ENCODE data around the gene COPS9.

The COPS9 gene

DNA sequence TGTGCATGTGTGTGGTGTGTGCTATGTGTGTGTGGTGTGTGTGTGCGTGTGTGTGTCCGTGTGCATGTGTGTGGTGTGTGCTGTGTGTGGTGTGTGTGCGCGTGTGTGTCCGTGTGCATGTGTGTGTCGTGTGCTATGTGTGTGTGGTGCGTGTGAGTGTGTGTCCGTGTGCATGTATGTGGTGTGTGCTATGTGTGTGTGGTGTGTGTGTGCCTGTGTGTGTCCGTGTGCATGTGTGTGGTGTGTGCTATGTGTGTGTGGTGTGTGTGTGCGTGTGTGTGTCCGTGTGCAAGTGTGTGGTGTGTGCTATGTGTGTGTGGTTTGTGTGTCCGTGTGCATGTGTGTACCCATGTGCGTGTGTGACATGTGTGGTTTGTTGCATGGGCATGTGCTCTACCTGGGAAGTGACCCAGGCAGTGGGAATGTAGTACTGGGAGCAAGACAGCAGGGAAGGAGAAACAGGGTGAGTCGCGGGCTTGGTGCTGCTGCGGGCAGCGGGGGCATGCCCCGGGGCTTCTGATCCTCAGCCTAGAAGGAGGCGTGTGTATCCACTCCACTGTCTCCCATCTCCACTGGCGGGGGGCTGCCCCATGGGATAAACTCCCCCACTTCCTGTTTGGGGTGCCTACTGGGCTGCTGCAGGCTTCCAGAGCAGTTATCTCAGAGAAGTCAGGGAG lies 11.9 kb upstream of the COPS9 start:
- no peak for DNase-seq (ENCODE audit: low read depth, low spot score)

DNA sequence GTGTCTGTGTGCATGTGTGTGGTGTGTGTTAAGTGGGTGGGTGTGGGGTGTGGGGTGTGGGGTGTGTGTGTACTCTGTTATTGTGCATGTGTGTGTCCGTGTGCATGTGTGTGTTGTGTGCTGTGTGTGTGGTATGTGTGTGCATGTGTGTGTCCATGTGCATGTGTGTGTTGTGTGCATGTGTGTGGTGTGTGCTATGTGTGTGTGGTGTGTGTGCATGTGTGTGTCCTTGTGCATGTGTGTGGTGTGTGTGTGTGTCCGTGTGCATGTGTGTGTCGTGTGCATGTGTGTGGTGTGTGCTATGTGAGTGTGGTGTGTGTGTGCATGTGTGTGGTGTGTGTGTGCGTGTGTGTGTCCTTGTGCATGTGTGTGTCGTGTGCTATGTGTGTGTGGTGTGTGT lies 11.3 kb upstream of the COPS9 start:
- no peak for DNase-seq (ENCODE audit: low read depth, low spot score)

DNA sequence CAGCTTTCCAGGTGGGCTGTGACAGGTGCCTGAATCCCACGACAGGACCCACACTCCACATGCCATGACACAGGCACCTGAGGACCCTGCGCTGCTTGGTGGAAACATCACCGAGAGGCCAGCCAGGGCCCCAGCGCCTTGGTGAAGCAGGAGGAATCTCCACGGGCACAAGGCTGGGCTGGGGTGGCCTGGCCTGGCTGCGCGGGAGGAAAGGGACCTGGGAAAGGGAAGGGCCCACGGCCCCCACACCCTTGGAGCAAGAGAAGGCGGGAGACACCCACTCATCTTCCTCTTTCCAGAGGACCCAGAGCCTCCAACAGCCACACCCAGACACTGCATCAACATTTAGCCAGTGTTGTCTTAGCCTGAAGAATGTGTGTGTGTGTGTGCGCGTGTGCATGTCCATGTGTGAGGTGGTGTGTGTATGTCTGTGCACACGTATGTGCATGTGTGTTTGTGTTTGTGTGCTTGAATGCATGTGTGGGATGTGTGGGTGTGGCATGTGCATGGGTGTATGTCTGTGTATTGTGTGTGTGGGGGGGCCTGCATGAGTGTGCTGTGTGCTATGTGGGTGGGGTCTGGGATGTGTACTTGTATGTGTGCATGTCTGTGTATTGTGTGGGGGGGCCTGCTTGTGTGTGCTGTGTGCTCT lies 10.6 kb upstream of the COPS9 start:
- no peak for DNase-seq (ENCODE audit: low read depth, low spot score)

DNA sequence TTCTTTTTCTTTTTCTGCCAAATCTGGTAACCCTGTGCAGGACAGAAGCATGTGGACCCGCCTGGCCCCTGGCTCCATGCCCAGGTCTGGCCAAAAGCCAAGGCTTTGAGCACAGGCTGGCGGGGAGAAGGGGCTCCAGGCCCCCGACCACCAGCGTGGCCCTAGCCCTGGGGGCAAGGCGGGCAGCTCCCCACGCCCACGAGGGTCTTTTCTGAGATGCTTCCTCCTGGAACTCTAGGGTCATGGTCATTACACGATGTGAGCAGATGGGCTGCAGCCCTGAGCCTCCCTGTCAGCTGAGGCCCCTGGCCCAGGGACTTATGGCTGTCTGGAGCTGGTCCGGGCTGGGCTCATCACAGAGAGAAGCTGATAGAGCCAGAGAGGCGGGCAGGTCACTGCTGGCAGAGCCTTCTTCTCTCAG lies 10.0 kb upstream of the COPS9 start:
- DNase-seq (ENCODE audit: low read depth, low spot score): no peak

DNA sequence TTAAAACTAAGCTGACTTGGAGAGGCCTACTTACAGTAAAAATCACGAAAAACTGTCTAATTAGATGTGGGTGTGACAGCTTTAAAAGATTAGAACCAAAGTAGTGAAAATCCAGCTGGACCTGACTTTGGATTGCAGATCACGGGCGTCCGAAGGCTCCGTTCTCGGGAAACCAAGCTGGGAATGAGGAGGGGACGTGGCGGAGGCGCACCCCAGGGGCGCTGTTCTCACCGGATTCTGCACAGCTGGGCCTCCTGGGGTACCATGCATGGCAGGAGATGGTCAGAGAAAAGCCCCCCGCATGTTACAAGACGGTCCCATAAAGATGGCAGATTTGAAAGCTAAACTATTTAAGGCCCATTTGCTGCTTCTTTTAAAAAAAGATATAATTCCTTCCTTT lies 9.4 kb upstream of the COPS9 start:
- DNase-seq (ENCODE audit: low read depth, low spot score): no peak

DNA sequence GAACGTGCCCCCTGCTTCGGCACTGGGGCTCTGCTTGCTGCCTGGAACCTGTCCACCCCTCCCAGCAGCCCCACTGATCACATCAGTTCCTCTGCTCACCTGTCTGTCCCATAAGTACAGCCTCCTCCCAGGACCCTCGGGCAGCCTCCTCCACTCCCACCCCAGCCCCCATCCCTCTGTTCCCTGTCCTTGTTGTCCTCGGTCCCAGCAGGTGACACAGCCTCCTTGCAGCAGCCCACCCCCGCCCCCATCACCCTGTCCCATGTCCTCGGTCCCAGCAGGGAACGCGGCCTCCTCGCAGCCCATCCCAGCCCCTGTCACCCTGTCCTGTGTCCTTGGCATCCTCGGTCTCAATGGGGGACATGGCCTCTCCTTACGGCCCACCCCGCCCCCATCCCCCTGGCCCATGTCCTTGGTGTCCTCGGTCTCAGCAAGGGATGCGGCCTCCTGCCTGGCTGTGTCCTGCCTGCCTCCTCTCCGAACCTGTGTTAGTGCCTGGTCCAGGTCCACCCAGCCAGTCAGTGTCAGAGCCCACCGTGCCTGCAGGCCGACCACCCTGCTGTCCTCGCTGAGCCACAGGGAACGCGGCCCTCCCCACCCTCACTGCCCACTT lies 8.7 kb upstream of the COPS9 start:
- DNase-seq (ENCODE audit: low read depth, low spot score): no peak

DNA sequence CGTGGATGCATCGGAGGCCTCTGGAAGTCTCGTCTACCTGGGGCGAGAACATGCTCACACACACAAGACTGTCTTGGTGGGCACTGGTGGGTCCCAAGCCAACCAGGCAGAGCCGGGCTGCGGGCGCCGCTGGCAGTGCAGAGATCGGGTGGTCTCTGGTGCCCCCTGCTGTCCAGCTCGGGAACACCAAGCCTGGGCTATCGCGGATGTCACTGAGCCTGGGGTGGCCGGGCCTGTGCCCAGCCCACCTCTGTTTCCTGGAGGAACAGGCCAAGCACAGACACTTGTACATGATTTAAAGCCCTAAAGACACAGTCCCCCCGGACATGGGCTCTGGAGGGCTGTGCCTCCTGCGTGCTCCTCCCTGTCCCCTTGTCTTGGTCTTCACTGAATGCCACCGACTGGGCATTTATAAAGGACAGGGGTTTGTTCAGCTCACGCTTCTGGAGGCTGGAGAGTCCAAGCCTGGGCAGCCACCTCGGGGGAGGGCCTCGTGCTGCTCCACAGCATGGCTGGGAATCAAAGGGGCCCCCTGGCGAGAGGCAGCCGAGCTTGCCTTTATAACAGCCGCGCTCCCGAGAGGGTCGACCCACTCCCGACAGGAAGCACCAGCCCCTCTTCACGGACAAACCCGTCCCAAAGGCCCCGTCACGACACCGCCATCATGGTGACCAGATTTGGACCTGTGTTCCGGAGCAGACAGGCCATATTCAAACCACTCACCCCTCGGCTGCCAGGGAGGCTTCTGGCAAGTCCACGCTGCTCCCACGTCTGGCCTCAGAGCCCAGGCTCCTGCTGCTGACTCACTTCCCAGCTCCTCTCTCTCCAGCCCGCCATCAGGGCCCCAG lies 7.9 kb upstream of the COPS9 start:
- peak; percentile 88 for DNase-seq (ENCODE audit: low read depth, low spot score)

DNA sequence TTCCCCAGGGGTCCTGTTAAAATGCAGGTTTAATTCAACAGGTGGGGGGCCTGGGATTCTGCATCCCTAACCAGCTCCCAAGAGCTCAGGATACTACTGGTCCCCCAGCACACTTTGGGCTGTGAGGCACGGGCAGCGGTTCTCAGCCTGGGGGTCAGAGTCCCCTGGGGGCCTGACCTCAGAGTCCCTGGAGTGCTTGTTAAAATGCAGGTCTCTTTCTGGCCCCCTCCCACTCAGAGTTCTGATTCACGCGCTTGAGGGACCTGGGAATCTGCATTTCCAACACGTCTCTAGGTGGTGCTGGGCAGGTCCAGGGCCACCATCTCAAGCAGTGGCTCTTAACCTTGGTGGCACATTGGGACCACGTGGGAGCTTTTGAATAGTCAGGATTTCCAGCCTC lies 7.2 kb upstream of the COPS9 start:
- DNase-seq (ENCODE audit: low read depth, low spot score): no peak

DNA sequence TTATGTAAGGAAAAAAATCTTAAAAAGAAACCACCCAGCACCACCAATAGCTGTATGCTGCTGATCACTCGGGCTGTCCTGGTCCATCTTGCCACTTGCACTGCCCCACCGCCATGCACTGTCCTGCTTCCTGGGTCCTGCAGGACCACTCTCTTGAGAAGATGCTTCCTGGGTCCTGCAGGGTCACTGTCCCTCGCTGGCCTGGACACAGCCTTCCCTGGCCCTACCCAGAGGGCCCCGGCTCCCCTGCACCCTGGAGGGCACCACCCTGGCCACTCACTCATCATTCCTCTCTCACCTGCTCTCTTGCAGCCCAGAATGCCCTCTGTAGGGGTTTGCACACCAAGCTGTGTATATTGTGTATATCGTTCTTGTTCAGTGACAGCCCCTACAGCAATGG lies 6.8 kb upstream of the COPS9 start:
- DNase-seq (ENCODE audit: low read depth, low spot score): no peak

DNA sequence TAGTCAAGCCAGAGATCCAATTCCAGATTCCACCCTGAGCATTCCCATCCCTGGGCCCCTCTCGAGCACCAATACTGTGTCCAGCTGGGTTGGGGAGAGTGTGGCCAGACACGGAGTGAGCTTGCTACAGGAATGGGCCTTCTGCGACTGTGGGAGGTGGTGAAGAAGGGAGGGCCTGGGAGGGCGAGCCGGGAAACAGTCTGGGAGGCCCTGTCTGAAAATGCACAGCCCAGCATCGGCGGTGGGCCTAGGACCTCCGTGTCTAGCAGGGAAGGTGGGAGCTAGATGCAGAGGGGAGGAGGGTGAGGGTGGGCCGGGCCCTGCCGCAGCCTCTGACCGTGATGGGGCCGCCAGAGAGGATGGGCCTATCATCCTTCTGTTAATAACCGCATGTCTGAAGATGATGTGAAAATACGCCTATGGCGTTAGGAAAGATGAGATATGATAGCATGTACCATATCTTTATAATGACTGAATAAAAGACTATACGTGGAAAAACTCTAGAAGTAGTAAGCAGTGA lies 6.2 kb upstream of the COPS9 start:
- DNase-seq (ENCODE audit: low read depth, low spot score): no peak

DNA sequence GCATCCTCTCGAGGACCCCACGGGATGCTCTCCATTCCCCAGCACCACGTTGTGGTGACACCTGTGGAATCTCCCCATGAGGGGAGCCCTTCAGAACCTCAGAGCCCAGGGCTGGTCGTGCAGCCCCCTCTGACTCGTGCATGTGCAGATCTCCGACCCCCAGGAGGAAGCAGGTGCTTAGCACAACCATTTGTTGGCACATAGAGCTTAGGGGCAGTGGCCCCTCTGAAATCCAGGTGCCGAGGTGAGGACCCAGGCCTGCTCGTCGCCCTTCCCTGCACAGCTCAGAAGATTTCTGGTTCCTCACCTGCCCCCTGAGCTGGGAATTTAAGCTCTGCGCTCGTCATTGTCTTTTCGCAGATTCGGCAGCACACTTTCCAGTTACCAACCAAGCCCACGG lies 5.6 kb upstream of the COPS9 start:
- no peak for DNase-seq (ENCODE audit: low read depth, low spot score)

DNA sequence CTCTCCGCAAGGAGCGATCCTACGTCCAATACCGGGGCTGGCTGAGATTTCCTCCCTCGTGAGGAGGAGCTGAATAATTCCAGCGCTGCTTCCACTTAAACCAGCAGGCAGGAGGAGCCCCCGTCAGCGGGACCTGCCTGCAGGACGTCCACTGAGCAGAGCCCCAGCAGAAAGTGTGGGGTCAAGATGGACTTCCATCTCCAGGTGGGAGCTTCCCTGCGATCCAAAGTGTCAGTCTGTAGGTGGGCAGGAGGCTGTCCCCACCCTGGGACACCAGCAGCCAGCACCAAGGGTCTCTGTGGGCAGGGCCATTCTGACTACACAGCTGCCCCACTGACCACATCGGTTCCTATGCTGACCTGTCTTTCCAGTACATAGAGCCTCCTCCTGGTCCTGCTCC lies 4.8 kb upstream of the COPS9 start:
- no peak for DNase-seq (ENCODE audit: low read depth, low spot score)

DNA sequence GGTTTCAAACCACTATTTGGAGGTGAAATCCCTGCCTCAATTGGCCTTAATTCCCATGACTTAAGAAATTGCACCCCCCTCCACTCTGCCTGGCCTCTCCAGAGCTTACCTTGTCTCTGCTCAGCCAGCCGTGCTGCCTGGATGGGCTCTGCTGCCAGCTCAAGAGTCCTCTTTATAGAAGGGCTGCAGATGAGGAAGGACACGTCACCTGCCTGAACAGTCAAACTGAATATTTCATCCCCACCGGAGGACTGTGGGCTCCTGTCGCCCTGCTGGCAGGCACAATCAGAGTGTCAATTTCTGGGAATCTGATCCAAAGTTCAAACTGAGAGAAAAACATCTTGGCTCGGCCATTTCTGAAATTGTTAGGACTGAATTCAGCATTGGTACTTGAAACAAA lies 4.4 kb upstream of the COPS9 start, which contains the start of gene OTOS:
Gene OTOS (minus strand): TSS at position 148 of the 400 bp plus-strand sequence. CDS start 332 bp downstream, outside the sequence.
- no peak for DNase-seq (ENCODE audit: low read depth, low spot score)

DNA sequence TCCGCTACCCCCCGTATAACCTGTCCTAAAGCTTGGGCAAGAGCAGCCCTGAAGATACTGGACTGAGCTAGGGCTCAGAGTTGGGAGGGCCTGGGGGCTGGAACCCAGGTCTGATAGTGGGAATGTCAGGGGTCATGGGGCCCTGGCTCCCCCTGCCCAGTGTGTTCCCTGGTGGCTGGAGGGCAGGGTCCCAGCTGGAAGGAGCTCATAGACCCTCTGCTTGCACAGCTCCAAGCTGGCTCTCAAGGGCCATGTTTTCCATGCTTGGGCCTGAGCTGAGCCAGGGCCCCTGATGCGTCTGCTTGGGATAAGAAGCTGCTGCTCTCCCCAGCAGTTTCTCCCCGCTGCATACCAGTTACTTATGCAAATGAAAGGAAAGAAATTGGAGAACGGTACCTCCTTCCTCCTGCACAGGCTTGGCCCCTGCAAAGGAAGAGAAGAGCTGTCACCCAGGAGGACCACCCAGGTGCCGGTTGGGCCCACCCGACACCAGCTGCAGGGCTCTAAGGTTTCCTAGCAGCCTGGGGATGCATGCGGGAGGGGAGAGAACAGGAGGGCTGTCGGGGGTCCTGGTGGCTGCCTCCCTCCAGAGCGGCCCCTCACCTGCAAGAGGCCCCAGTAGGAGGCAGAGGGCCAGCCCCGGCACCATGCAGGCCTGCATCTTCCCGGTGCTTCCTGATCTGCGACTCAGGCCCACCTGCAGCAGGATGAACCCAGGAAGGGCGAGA lies 3.7 kb upstream of the COPS9 start:
- DNase-seq (ENCODE audit: low read depth, low spot score): peak; percentile 44

DNA sequence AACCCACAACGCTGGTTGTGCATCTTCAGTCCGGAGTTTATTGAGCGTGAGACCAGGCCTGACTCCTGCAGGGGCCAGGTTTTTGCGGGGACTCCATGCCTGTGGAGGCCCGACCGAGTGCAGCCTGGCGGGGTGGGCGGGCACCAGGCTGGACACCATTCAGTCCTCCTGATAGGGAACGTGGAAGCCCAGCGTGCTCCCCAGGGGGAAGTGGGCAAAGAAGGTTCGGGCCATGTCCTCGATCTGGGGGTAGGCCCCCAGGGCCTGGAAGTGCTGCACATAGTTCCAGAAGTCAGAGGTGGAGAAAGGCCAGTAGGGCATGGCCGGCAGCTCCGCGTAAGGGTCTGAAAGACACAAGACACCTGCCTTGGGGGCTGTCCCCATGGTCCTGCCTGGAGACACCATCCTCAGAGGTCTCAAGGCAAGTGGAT lies 2.9 kb upstream of the COPS9 start:
- no peak for DNase-seq (ENCODE audit: low read depth, low spot score)

DNA sequence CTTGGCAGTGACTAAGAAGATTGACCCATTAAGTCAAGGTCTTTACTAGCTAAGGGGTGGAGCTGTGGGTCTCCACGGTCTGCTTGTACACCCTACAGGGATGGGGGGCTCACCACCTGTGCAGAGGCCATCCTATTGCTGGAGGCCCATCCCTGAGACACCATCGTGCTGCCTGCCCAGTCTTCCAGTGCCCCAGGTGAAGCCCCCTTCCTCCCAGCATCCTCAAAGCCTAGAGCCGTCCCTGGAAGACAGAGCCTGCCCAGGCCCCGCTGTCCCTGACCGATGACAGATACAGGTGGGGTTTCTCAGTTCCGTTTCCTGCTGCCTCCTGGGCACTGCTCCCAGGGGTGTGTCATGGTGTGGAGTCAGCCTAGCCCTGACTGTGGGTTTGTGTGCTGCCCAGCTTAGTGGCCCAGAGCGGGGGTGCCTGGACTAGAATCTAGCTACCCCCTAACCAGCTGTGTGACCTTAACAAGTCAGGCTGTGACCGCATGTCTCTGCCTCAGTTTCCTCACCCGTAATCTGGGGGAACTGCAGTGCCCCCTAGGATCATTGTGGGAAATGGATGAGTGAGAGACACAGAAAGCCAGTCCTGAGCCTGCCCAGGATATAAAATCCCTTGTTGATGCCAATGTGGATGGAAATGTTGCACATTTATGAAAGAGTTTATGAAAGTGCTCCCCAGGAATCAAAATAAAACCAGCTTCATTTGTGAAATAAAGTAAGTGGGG lies 2.3 kb upstream of the COPS9 start:
- no peak for DNase-seq (ENCODE audit: low read depth, low spot score)

DNA sequence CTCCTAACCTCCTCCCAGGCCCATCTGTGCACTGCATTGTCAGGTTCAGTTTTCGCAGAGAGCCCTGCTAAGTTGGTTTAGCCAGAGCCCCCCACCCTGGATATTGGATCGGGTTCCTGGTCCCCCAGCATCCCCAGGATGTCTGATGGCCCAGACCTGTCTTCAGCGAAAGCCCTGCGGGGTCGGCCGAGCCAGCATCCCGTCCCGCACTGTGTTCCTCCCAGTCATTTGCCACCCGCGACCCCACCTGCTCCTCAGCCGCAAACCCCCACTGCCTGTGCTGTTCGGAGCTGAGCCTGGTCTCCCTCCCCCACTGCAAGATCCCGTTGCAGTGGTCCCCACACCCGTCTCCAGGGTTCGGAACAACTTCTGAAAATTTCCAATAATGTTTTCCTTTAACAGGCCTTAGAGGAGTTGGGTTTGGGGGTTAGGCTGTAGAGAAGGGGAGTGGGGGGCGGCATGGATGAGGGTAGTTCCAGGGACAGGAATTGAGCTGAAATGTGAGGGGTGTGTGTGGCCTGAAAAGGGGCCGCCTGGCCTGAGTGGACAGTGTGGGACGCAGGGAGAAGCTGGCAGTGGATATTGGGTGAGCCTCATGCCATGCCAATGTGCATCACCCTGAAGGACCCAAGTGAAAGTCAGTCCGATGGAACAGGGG lies 1.6 kb upstream of the COPS9 start:
- no peak for DNase-seq (ENCODE audit: low read depth, low spot score)

DNA sequence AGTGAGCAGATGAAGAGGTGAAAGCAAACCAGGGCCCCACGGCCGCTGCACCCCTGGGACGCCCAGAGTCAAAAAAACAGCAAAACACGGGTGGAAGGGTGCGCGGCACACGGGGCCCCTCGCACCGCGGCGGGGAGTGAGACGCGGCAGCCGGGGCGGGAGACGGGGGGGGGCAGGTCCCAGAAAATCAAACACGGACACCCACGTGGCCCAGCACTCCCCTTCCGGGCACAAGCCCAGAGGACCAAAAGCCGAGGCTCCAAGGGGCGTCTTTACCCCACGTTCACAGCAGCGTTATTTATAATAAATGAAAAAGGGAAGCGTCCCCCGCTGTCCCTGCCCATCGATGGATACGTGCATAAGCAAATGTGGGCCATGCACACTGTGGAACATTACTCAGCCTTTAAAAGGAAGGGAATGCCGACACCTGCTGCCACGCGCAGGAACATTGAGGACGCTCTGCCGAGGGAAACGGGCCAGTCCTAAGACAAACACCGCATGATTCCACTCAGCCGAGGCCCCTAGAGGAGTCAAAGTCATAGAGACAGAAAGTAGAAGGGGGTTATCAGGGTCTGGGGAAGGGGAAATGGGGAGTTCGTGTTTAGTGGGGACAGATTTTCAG lies 677 bp upstream of the COPS9 start:
- no peak for DNase-seq (ENCODE audit: low read depth, low spot score)

DNA sequence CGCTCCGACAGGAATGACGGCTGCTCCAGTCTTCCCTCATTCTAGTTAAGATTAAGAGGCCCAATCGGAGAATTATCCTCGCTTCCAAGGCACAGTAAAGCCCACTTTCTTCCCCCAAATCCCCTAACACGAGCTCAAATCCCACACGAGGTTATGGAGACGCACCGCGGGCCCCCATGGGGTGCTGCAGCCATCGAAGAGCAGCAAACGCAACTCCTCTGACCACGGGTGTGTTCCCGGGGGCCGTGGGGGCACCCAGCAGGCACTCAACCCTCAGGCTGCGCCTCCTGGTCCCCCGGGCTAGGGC lies 446 bp downstream of the COPS9 start:
- no peak for DNase-seq (ENCODE audit: low read depth, low spot score)
